SU-DHL-6 (cell line): ENCODE measurements around the gene CD300H.

ENCODE experiments used
- EZH2phosphoT487 ChIP-seq: fragments of 200-600 bp; sonication (generic), shearing (Covaris generic); conservative IDR thresholded peaks from 2 replicates; pipeline ENCODE4 v1.6.1; 2018; ENCODE audit warnings: mild to moderate bottlenecking, antibody characterized with exemption, low read length, moderate library complexity, mixed read lengths
- TF ChIP-seq, protein P1 (sequence below): fragments of 200-600 bp; sonication (generic); IDR thresholded peaks from one replicate; pipeline ENCODE4 v1.5.1; 2017; ENCODE audit warnings: antibody characterized with exemption, mild to moderate bottlenecking, low read length, moderate library complexity; ENCODE audit not compliant: insufficient read depth, poor library complexity, severe bottlenecking

- TF ChIP-seq, protein P1, sequence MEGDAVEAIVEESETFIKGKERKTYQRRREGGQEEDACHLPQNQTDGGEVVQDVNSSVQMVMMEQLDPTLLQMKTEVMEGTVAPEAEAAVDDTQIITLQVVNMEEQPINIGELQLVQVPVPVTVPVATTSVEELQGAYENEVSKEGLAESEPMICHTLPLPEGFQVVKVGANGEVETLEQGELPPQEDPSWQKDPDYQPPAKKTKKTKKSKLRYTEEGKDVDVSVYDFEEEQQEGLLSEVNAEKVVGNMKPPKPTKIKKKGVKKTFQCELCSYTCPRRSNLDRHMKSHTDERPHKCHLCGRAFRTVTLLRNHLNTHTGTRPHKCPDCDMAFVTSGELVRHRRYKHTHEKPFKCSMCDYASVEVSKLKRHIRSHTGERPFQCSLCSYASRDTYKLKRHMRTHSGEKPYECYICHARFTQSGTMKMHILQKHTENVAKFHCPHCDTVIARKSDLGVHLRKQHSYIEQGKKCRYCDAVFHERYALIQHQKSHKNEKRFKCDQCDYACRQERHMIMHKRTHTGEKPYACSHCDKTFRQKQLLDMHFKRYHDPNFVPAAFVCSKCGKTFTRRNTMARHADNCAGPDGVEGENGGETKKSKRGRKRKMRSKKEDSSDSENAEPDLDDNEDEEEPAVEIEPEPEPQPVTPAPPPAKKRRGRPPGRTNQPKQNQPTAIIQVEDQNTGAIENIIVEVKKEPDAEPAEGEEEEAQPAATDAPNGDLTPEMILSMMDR: no peak
- no peak for TF ChIP-seq EZH2phosphoT487
These were observed 23.2 kb downstream of the CD300H start for GRCh38 chr17:74543891-74544760.
